KMS-11 (cell line): Measurements from ENCODE around the gene ABCA8.

ENCODE experiments used
- H2AFZ ChIP-seq: fragments of 200-600 bp; sonication (generic); 2 replicates; pipeline ENCODE4 v1.6.1; 2016; ENCODE audit warnings: antibody characterized with exemption, mixed run types, low read depth
- H3K27ac ChIP-seq: fragments of 200-600 bp; sonication (generic); 2 replicates; pipeline ENCODE4 v1.6.1; 2016; ENCODE audit warnings: mild to moderate bottlenecking, mixed run types
- H3K27me3 ChIP-seq: fragments of 200-600 bp; sonication (generic); 2 replicates; pipeline ENCODE4 v1.6.1; 2017; ENCODE audit warnings: mild to moderate bottlenecking, low read depth, mixed run types, moderate library complexity; ENCODE audit not compliant: insufficient read depth
- H3K36me3 ChIP-seq: fragments of 200-600 bp; sonication (generic); 2 replicates; pipeline ENCODE4 v1.6.1; 2017; ENCODE audit warnings: mild to moderate bottlenecking, mixed run types; ENCODE audit not compliant: insufficient read depth
- H3K4me1 ChIP-seq: fragments of 200-600 bp; sonication (generic); 2 replicates; pipeline ENCODE4 v1.6.1; 2016; ENCODE audit warnings: mild to moderate bottlenecking, low read depth, mixed run types; ENCODE audit not compliant: poor library complexity, severe bottlenecking
- H3K4me2 ChIP-seq: fragments of 200-600 bp; sonication (generic); 2 replicates; pipeline ENCODE4 v1.7.0; 2016; ENCODE audit warnings: mild to moderate bottlenecking, mixed run types
- H3K4me3 ChIP-seq: fragments of 200-600 bp; sonication (generic); IDR thresholded peaks from 2 replicates; pipeline ENCODE4 v1.6.1; 2017; ENCODE audit warnings: low read depth, low read length, mixed read lengths; ENCODE audit not compliant: insufficient read depth
- H3K79me2 ChIP-seq: fragments of 200-600 bp; sonication (generic); 2 replicates; pipeline ENCODE4 v1.6.1; 2016; ENCODE audit warnings: low read depth, mixed run types; ENCODE audit not compliant: insufficient read depth
- H3K9ac ChIP-seq: fragments of 200-600 bp; sonication (generic); 2 replicates; pipeline ENCODE4 v1.6.1; 2016; ENCODE audit warnings: mild to moderate bottlenecking, mixed run types
- H4K20me1 ChIP-seq: fragments of 200-600 bp; sonication (generic); 2 replicates; pipeline ENCODE4 v1.6.1; 2016; ENCODE audit warnings: mild to moderate bottlenecking, mixed run types; ENCODE audit not compliant: insufficient read depth
- CTCF ChIP-seq: fragments of 200-600 bp; sonication (generic); conservative IDR thresholded peaks from 2 replicates; pipeline ENCODE4 v1.6.1; 2017; ENCODE audit warnings: low read depth, mild to moderate bottlenecking, antibody characterized with exemption, low read length, moderate library complexity, mixed read lengths

ABCA8 gene

GRCh38 chr17:68821860-68822696, 133.1 kb downstream of the ABCA8 start:
- no peak overlapping the region for H2AFZ ChIP-seq
- no peaks in the 10 kb centered on the region for H3K36me3 ChIP-seq
- H4K20me1 ChIP-seq, result no peaks in the 10 kb centered on the region
- H3K9ac ChIP-seq, result no peak overlapping the region
- no peak overlapping the region for H3K4me3 ChIP-seq
- H3K27ac ChIP-seq, result no peak overlapping the region
- no peaks in the 10 kb centered on the region for H3K4me1 ChIP-seq
- no peak overlapping the region for H3K4me2 ChIP-seq
- H3K27me3 ChIP-seq, result no peaks in the 10 kb centered on the region
- TF ChIP-seq CTCF, result no peak
- H3K79me2 ChIP-seq, result no peaks in the 10 kb centered on the region

- Histone ChIP-seq H3K79me2 (no peaks in the 10 kb centered on the region), H3K4me3 (no peak overlapping the region), H2AFZ (no peak overlapping the region), H3K36me3 (no peaks in the 10 kb centered on the region), H3K4me1 (no peaks in the 10 kb centered on the region), H3K4me2 (no peak overlapping the region), H3K9ac (no peak overlapping the region), H4K20me1 (no peaks in the 10 kb centered on the region), H3K27ac (no peak overlapping the region), H3K27me3 (no peaks in the 10 kb centered on the region)
- no peak for TF ChIP-seq CTCF
Observed at GRCh38 chr17:68820825-68821481, 134.2 kb downstream of the ABCA8 start.

GRCh38 chr17:68820476-68820824, 134.7 kb downstream of the ABCA8 start:
- Histone ChIP-seq H3K4me1 (no peaks in the 10 kb centered on the region), H3K79me2 (no peaks in the 10 kb centered on the region), H3K4me2 (no peak overlapping the region), H4K20me1 (no peaks in the 10 kb centered on the region), H3K27ac (no peak overlapping the region), H3K27me3 (no peaks in the 10 kb centered on the region), H2AFZ (no peak overlapping the region), H3K36me3 (no peaks in the 10 kb centered on the region), H3K4me3 (no peak overlapping the region), H3K9ac (no peak overlapping the region)
- no peak for TF ChIP-seq CTCF

GRCh38 chr17:68819465-68819864, 135.7 kb downstream of the ABCA8 start:
- H3K27ac ChIP-seq, result no peak overlapping the region
- H3K36me3 ChIP-seq, result no peaks in the 10 kb centered on the region
- H3K4me1 ChIP-seq, result no peaks in the 10 kb centered on the region
- no peaks in the 10 kb centered on the region for H4K20me1 ChIP-seq
- H3K27me3 ChIP-seq, result no peaks in the 10 kb centered on the region
- no peak overlapping the region for H3K4me3 ChIP-seq
- H2AFZ ChIP-seq, result no peak overlapping the region
- TF ChIP-seq CTCF, result no peak
- H3K4me2 ChIP-seq, result no peak overlapping the region
- no peaks in the 10 kb centered on the region for H3K79me2 ChIP-seq
- H3K9ac ChIP-seq, result no peak overlapping the region
